Osteoblast (primary cell): ENCODE measurements around the gene TXNL4A. TPM values are rescaled to one million over a fixed set of nuclear protein-coding genes. Genes with fewer than 3 reads are reported as not detected.

Source experiments
- DNase-seq: peaks from one replicate; pipeline ENCODE4 v3.0.0; 2011; ENCODE audit warnings: low spot score, mixed read lengths; ENCODE audit not compliant: insufficient read length; ENCODE audit errors: missing footprints
- H2AFZ ChIP-seq: 2 replicates; pipeline ENCODE4 v1.6.0; 2011; ENCODE audit warnings: mild to moderate bottlenecking, low read length
- H3K27ac ChIP-seq: 2 replicates; pipeline ENCODE4 v1.5.1; 2011; ENCODE audit warnings: mild to moderate bottlenecking, low read depth, low read length, moderate library complexity
- H3K27me3 ChIP-seq: 2 replicates; pipeline ENCODE4 v1.6.0; 2012; ENCODE audit warnings: mild to moderate bottlenecking, control low read depth, inconsistent platforms, low read length, moderate library complexity; ENCODE audit not compliant: insufficient read depth
- H3K36me3 ChIP-seq: 2 replicates; pipeline ENCODE4 v1.5.1; 2011; ENCODE audit warnings: mild to moderate bottlenecking, low read length, control low read depth, moderate library complexity; ENCODE audit not compliant: insufficient read depth
- H3K4me1 ChIP-seq: 2 replicates; pipeline ENCODE4 v1.5.1; 2011; ENCODE audit warnings: mild to moderate bottlenecking, low read length, control low read depth, moderate library complexity; ENCODE audit not compliant: insufficient read depth
- H3K4me2 ChIP-seq: 2 replicates; pipeline ENCODE4 v1.6.0; 2011; ENCODE audit warnings: mild to moderate bottlenecking, low read length; ENCODE audit not compliant: insufficient read depth
- H3K4me3 ChIP-seq: fragments of 200-600 bp; sonication (generic); 3 replicates; pipeline ENCODE4 v1.5.1; 2012; ENCODE audit warnings: mild to moderate bottlenecking, low read length, inconsistent platforms; ENCODE audit not compliant: insufficient read depth
- H3K79me2 ChIP-seq: 2 replicates; pipeline ENCODE4 v1.6.0; 2012; ENCODE audit warnings: mild to moderate bottlenecking, low read length, control low read depth, inconsistent platforms; ENCODE audit not compliant: insufficient read depth
- H3K9me3 ChIP-seq: 2 replicates; pipeline ENCODE4 v1.5.1; 2011; ENCODE audit warnings: low read depth, low read length, control low read depth
- H4K20me1 ChIP-seq: 2 replicates; pipeline ENCODE4 v1.6.0; 2012; ENCODE audit warnings: mild to moderate bottlenecking, low read length, control low read depth; ENCODE audit not compliant: insufficient read depth
- total RNA-seq: library from RNA; depleted of rRNA; stranded (reverse); fragments of >200 nt; gene quantifications from 2 replicates; pipeline ENCODE4 v1.2.3, GENCODE V29; 2012
- TF ChIP-seq, protein P1 (sequence below): IDR thresholded peaks from 2 replicates; pipeline ENCODE4 v1.5.1; 2011; ENCODE audit warnings: mild to moderate bottlenecking, low read depth, low read length, moderate library complexity; ENCODE audit errors: extremely low read depth

The TXNL4A gene
- total RNA-seq, 1 donor = 54.6 TPM

DNA sequence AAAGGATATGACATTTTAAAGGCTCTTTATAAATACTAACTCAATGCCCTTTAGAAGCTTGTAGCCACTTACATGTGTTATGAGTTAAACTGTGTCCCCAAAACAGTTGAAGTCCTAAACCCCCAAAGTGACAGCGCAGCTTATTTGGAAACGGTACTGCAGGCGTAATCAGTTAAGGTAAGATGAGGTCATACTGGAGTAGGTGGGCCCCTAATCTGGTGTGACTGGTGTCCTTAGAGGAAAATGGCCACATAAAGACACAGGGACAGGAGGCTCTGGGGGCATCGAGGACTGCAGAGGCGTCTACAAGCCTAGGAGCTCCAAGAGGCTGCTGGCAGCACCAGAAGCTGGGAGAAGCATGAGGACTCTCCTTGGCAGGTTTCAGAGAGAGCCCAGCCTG is 8.5 kb downstream of the TXNL4A start:
- Histone ChIP-seq H3K36me3 (peaks cover 38% of the 10 kb centered on the region), H3K4me3 (no peak overlapping the region), H3K9me3 (no peaks in the 10 kb centered on the region), H3K4me2 (no peak overlapping the region), H2AFZ (no peak overlapping the region), H3K27ac (no peak overlapping the region), H3K27me3 (no peaks in the 10 kb centered on the region), H4K20me1 (peaks cover 92% of the 10 kb centered on the region), H3K4me1 (peaks cover 7% of the 10 kb centered on the region), H3K79me2 (peaks cover 100% of the 10 kb centered on the region)
- TF ChIP-seq, protein P1, sequence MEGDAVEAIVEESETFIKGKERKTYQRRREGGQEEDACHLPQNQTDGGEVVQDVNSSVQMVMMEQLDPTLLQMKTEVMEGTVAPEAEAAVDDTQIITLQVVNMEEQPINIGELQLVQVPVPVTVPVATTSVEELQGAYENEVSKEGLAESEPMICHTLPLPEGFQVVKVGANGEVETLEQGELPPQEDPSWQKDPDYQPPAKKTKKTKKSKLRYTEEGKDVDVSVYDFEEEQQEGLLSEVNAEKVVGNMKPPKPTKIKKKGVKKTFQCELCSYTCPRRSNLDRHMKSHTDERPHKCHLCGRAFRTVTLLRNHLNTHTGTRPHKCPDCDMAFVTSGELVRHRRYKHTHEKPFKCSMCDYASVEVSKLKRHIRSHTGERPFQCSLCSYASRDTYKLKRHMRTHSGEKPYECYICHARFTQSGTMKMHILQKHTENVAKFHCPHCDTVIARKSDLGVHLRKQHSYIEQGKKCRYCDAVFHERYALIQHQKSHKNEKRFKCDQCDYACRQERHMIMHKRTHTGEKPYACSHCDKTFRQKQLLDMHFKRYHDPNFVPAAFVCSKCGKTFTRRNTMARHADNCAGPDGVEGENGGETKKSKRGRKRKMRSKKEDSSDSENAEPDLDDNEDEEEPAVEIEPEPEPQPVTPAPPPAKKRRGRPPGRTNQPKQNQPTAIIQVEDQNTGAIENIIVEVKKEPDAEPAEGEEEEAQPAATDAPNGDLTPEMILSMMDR = no peak
- DNase-seq = no peak

DNA sequence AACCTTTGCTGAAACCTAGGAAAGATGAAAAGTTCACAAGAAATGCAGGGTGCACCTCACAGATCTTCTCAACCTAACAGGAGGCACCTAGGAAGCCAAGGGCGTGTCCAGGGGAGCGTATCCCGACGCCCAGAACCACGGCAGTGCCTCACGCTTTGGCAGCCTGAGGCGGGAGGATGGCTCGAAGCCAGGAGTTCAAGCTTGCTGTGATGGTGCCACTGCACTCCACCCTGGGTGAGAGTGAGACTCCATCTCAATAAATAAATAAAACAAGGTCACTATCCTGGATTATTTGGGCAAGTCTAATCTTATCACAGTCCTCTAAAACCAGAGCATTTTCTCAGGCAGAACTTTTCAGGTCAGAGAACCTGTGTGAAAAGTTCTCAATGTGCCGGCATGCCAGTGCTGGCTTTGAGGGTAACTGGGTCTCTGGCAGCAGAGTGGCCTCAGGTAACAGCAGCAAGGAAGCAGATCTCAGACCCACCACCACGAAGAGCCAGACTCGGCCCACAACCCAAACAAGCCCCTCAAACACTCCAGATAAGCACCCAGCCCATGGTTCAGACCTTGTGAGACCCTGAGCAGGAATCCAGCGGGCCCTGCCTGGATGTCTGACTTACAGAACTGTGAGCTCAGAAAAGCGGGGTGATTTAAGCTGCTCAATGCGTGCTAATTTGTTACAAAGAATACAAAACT is 12.2 kb downstream of the TXNL4A start:
- Histone ChIP-seq H3K4me3 (no peak overlapping the region), H4K20me1 (peaks cover 77% of the 10 kb centered on the region)

DNA sequence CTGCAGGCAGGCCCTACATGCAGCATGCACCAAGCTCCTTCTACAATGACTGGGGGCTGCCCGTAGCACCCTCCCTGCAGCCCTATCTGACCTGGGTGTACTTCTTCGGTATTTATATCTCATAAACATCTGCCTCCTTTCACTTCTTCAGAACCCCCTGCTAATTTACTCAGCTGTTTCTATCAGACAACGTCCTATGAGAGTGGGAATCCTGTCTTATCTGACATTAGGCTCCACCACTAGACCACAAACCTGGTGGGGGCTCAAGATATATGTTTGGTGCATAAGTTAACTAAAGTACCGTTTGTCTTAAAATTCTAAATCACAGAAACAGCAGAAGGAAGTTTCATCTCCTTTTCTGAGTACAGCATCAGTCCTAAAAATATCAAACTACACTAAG is 13.3 kb downstream of the TXNL4A start:
- H2AFZ ChIP-seq = no peak overlapping the region
- H3K4me1 ChIP-seq = no peaks in the 10 kb centered on the region
- H3K36me3 ChIP-seq = peaks cover 61% of the 10 kb centered on the region
- H3K9me3 ChIP-seq = no peaks in the 10 kb centered on the region
- no peak overlapping the region for H3K4me3 ChIP-seq
- H3K79me2 ChIP-seq = peaks cover 90% of the 10 kb centered on the region
- H4K20me1 ChIP-seq = peaks cover 66% of the 10 kb centered on the region
- no peaks in the 10 kb centered on the region for H3K27me3 ChIP-seq
- DNase-seq = no peak
- TF ChIP-seq, protein P1 = no peak
- no peak overlapping the region for H3K27ac ChIP-seq
- H3K4me2 ChIP-seq = no peak overlapping the region

More for the DNA sequence above, 12.2 kb downstream of the TXNL4A start:
- Histone ChIP-seq H3K36me3 (peaks cover 50% of the 10 kb centered on the region), H3K9me3 (no peaks in the 10 kb centered on the region), H3K27me3 (no peaks in the 10 kb centered on the region), H3K4me1 (no peaks in the 10 kb centered on the region), H3K27ac (no peak overlapping the region), H3K4me2 (no peak overlapping the region), H3K79me2 (peaks cover 96% of the 10 kb centered on the region), H2AFZ (no peak overlapping the region)
- TF ChIP-seq, protein P1 = no peak
- no peak for DNase-seq

DNA sequence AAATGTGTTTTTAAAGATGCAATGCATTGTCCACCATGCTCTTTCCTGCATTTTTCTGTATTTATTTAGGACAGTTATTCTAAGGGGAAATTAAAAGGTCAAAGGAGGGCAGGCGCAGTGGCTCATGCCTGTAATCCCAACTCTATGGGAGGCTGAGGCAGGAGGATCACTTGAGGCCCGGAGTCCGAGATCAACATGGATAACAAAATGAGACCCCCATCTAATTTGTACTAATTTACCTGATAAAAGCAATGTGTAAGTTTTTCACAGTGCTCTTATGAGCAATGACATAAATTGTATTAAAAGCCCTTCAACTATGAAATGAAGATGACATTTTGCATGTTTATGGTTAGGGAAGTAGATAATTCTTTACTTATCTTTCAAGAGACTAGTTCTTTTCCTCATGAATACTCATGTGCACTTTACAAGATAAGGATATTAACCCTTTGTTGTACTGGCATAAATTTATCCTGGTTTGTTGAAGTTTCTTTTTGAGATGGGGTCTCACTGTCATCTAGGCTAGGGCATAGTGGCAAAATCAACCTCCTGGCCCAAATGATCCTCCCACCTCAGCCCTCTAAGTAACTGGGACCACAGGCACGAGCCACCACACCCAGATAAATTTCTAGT is 14.2 kb downstream of the TXNL4A start:
- Histone ChIP-seq H4K20me1 (peaks cover 64% of the 10 kb centered on the region), H3K9me3 (no peaks in the 10 kb centered on the region), H3K4me1 (no peaks in the 10 kb centered on the region), H2AFZ (no peak overlapping the region), H3K4me3 (no peak overlapping the region), H3K27me3 (no peaks in the 10 kb centered on the region), H3K27ac (no peak overlapping the region), H3K4me2 (no peak overlapping the region), H3K36me3 (peaks cover 62% of the 10 kb centered on the region), H3K79me2 (peaks cover 85% of the 10 kb centered on the region)
- TF ChIP-seq, protein P1 = no peak
- no peak for DNase-seq
